Esophagus (tissue), 2 donors: Measurements from ENCODE around the gene BLVRA. TPM values are rescaled to one million over a fixed set of nuclear protein-coding genes. Genes with fewer than 3 reads are reported as not detected.
"Not testable (repeated sequence)": the region's sequence is repeated elsewhere in the genome, so short reads cannot be mapped to it uniquely, and the experiment has no call there.

Experiments used
- H3K27ac ChIP-seq, 2 donors: one replicate each; pipeline ENCODE4 v1.5.1; 2013; ENCODE audit warnings: low read depth in 2 of 2, mild to moderate bottlenecking in 2 of 2, inconsistent platforms in 1 of 2, low read length in 1 of 2, moderate library complexity in 1 of 2
- H3K27me3 ChIP-seq, 2 donors: one replicate each; pipeline ENCODE4 v1.6.1; 2013; ENCODE audit warnings: low read length in 2 of 2, control low read depth in 1 of 2, mild to moderate bottlenecking in 1 of 2; ENCODE audit not compliant: insufficient read depth in 2 of 2, control insufficient read depth in 1 of 2
- H3K36me3 ChIP-seq, 2 donors: one replicate each; pipeline ENCODE4 v1.6.1; 2013; ENCODE audit warnings: low read length in 1 of 2; ENCODE audit not compliant: control insufficient read depth in 2 of 2, insufficient read depth in 2 of 2
- H3K4me1 ChIP-seq, 2 donors: one replicate each; pipeline ENCODE4 v1.6.1; 2013; ENCODE audit warnings: low read length in 1 of 2; ENCODE audit not compliant: control insufficient read depth in 2 of 2, insufficient read depth in 2 of 2
- H3K4me3 ChIP-seq, 2 donors: one replicate each; pipeline ENCODE4 v1.5.1; 2013; ENCODE audit warnings: low read length in 2 of 2, mild to moderate bottlenecking in 2 of 2, low read depth in 1 of 2, moderate library complexity in 1 of 2
- H3K9me3 ChIP-seq, 2 donors: one replicate each; pipeline ENCODE4 v1.6.1; 2013; ENCODE audit warnings: mild to moderate bottlenecking in 2 of 2, low read depth in 1 of 2, low read length in 1 of 2, moderate library complexity in 1 of 2; ENCODE audit not compliant: control insufficient read depth in 2 of 2, insufficient read depth in 1 of 2
- WGBS, 2 donors: extraction: QIAGEN DNeasy Blood & Tissue Kit; methylation state at CpG; one replicate each; pipeline ENCODE4 v1.1.7; 2013; 5-methylcytosine and 5-hydroxymethylcytosine counted together
- polyA plus RNA-seq, 2 donors: library from polyadenylated mRNA; stranded (reverse); fragments of 200-250 nt; gene quantifications; one replicate each; pipeline ENCODE4 v1.2.3, GENCODE V29; 2013
- donor health status: healthy with polysubstance abuse.
- donor health status: Bipolar disorder and iron deficiency.

Gene BLVRA
- polyA plus RNA-seq, 2 donors: 58.5 to 87.5 TPM

DNA sequence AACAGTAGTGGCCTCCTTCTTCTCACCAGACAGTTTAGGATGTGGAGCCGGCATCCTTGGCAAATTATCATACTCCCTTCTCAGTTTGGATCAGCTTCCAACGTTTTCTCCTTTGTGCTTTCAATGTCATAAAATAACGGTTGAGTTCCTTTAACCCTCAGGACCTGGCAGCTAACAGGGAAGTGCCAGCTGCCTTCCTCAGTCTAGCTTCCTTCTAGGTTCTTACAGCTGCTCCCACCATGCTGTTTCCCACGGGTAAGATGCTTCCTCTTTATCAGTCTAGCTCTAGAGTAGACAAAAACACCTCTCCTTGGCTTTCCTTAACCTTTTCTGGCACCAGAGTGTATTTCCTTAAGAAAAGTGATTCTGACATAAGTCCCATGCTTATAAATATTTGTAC lies 33.2 kb downstream of the BLVRA start:
- no peak overlapping the region for H3K27ac ChIP-seq

DNA sequence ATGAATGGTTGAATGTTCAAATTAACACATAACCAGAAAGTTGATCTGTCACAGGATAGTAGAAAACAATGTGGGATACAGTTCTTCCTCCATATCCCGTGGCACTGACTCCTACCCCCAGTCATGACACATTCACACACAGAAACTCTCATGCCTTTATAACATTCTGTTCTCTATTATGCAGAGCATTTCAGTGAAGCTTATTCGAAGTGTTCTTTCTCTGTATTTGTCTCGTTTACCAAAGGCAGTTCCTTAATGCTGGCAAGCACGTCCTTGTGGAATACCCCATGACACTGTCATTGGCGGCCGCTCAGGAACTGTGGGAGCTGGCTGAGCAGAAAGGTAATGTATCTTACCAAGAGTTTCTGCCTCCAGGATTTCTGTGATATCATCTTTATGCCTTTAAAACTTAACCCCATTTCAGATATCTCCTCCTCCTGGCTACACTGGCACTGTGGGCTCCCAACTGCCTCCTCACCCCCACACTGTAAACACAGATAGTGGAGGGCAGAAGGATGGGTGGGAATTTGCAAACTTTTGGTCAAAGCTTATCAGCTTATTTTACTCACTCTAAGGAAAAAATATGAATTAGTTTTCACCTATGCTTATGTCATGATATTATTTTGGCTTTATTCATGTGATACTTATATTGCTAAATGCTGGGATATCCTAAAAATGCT lies 34.1 kb downstream of the BLVRA start:
- H3K27me3 ChIP-seq: no peaks in the 10 kb centered on the region
- 80 to 85% methylated on average over 6 of the region's 6 CpGs for WGBS, 2 donors
- H3K36me3 ChIP-seq: peaks cover 0 to 17% of the 10 kb centered on the region in 2 donors
- no peak overlapping the region for H3K27ac ChIP-seq
- peaks cover 0 to 4% of the 10 kb centered on the region in 2 donors for H3K4me1 ChIP-seq
- H3K9me3 ChIP-seq: peaks cover 0 to 3% of the 10 kb centered on the region in 2 donors
- no peak overlapping the region for H3K4me3 ChIP-seq

More for the DNA sequence above, 33.2 kb downstream of the BLVRA start:
- H3K36me3 ChIP-seq: peaks cover 0 to 18% of the 10 kb centered on the region in 2 donors
- 25 to 33% methylated on average over 4 of the region's 4 CpGs for whole genome bisulfite sequencing, 2 donors
- peaks cover 0 to 4% of the 10 kb centered on the region in 2 donors for H3K4me1 ChIP-seq
- H3K27me3 ChIP-seq: no peaks in the 10 kb centered on the region
- H3K9me3 ChIP-seq: peaks cover 0 to 3% of the 10 kb centered on the region in 2 donors
- no peak overlapping the region for H3K4me3 ChIP-seq

DNA sequence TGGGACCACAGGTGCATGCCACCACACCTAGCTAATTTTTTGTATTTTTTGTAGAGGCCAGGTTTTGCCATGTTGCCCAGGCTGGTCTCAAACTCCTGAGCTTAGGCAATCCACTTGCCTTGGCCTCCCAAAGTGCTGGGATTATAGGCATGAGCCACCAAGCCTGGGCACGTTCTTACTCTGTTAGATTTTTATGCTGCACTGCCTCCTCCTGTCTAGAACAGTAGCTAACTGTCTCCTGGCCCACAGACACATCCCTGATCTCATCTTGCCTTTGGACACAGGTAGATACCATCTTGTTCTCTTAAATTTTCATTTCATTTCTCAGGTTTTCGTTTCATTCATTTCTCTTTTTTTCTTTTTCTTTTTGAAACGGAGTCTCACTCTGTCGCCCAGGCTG lies 41.1 kb downstream of the BLVRA start:
- H3K4me1 ChIP-seq: no peaks in the 10 kb centered on the region
- H3K9me3 ChIP-seq: no peaks in the 10 kb centered on the region
- no peak overlapping the region for H3K27ac ChIP-seq
- WGBS, 2 donors: 83 to 87% methylated on average over 4 of the region's 4 CpGs
- H3K27me3 ChIP-seq: no peaks in the 10 kb centered on the region
- H3K4me3 ChIP-seq: no peak overlapping the region
- H3K36me3 ChIP-seq: peaks cover 0 to 16% of the 10 kb centered on the region in 2 donors

DNA sequence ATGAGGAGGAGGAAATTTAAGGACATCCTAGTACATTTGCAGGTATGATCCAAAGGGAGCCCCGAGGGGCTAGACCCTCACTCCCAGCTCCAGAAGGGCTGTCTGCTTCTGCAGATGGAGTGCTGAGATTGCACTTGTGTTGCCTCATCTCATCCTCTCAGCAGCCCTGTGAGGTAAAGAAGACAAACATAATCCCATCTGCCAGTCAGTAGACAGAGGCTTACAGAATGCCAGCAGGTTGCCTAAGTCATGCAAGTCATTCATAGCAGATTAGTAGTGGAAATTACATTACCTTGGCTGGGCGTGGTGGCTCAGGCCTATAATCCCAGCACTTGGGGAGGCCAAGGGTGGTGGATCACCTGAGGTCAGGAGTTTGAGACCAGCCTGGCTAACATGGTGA lies 45.4 kb downstream of the BLVRA start:
- H3K9me3 ChIP-seq: no peaks in the 10 kb centered on the region
- H3K27ac ChIP-seq: no peak overlapping the region
- WGBS, 2 donors: 85 to 86% methylated on average over 2 of the region's 2 CpGs
- H3K36me3 ChIP-seq: peaks cover 0 to 31% of the 10 kb centered on the region in 2 donors
- no peaks in the 10 kb centered on the region for H3K4me1 ChIP-seq
- no peaks in the 10 kb centered on the region for H3K27me3 ChIP-seq
- H3K4me3 ChIP-seq: no peak overlapping the region

DNA sequence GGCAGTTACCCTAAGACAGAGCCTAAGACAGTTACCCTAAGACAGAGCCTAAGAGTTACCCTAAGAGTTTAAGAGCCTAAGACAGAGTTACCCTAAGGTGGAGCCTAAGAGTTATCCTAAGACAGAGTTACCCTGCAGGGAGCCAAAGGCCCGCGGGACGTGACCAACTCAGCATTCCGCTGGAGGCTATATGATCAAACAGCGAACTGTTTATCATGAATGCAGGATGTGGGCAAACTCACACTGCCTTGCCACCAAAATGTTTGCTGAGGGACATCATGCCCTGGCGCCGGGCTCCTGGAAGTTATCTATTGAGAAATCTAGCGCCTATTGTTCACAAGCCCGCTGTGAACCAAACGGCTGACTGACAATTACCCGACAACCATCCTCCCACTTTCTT lies 49.9 kb downstream of the BLVRA start:
- WGBS, 2 donors: 85 to 89% methylated on average over 11 of the region's 11 CpGs
- no peak overlapping the region for H3K4me3 ChIP-seq
- H3K9me3 ChIP-seq: no peaks in the 10 kb centered on the region
- H3K4me1 ChIP-seq: no peaks in the 10 kb centered on the region
- peaks cover 0 to 24% of the 10 kb centered on the region in 2 donors for H3K36me3 ChIP-seq
- H3K27ac ChIP-seq: no peak overlapping the region
- H3K27me3 ChIP-seq: no peaks in the 10 kb centered on the region

DNA sequence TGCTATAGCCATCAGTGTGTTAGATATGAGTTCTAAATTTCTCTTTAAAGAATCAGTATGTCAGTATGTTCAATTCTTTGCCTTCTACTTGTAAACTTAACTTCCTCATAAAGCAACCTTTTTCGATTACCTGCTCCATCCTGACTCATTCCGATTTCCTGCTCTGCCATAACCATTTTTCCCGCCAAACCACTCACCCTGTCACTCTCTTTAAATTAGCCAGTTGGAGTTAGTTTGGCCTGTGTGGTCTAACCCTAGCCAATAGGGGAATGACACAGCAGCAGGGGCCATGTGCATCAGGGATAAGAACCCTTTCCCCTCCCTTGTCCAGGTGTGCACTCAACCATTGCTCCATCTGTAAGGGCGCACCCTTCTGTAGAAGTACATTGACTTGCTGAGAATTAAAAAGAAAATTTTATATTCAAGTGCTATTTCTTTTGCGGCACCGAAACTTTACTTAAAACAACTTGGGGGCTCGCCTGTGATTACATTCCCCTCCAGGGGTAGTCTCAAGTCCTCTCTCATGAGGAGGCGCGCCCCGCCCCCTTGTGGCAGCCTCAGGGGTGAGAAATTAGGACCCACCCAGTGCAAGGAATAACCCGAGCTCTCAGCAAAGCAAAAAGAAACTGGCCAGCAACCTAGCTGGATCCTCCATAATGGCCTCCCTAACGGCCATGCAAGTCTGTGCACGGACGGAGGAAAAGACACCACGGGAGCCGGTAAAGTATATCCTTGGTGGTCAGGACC lies 51.9 kb downstream of the BLVRA start:
- not testable (repeated sequence) for H3K27ac ChIP-seq, H3K4me1 ChIP-seq, H3K4me3 ChIP-seq, H3K27me3 ChIP-seq, H3K9me3 ChIP-seq
- peaks cover 0 to 12% of the 10 kb centered on the region in 2 donors for H3K36me3 ChIP-seq
- 83 to 85% methylated on average over 16 of the region's 16 CpGs for WGBS, 2 donors

DNA sequence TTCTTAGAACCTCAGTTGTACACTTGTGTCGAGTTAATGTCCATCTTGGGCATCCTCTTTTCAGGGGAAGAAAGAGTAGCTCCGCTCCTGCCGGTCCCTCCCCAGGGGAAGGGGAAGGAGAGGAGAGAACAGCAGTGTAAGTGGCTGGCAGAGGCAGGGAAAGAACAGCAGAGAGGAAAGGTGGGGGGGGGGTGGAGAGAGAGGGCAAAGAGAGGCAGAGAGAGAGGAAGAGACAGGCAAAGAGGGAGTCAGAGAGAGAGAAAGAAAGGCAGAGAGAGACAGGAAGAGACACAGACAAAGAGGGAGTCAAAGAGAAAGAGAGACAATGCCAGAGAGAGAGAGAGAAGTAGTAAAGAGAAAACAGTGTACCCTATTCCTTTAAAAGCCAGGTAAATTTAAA lies 56.9 kb downstream of the BLVRA start:
- no peaks in the 10 kb centered on the region for H3K27me3 ChIP-seq
- H3K4me1 ChIP-seq: no peaks in the 10 kb centered on the region
- H3K9me3 ChIP-seq: no peaks in the 10 kb centered on the region
- no peak overlapping the region for H3K4me3 ChIP-seq
- 58 to 79% methylated on average over 3 of the region's 3 CpGs for WGBS, 2 donors
- no peaks in the 10 kb centered on the region for H3K36me3 ChIP-seq
- H3K27ac ChIP-seq: no peak overlapping the region

DNA sequence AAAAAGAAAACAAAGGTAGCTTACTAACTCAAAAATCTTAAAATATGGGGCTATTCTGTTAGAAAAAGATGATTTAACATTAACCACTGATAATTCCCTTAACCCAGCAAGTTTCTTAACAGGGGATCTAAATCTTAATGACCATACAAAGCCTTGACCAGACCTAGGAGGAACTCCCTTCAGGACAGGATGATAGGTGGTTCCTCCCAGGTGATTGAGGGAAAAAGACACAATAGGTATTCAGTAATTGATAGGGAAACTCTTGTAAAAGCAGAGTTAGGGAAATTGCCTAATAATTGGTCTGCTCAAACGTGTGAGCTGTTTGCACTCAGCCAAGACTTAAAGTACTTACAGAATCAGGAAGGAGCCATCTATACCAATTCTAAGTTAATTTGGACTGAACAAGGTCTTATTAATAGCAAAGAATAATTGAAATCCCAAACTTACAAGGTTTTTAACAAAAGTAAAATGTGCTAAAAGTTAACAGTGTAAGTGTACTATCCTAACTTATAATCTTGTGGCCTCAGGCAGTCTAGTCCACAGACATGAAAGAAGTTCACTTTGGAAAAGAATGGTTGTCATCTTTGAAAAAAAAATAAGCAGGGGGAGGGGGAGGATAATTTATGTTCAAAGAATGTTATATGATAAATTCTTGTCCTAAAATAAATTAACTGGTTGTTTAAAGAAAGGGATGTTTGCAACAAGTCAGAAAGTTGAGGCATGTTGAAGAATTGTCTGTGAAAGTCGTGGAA lies 57.7 kb downstream of the BLVRA start:
- H3K27ac ChIP-seq, H3K4me1 ChIP-seq, H3K4me3 ChIP-seq, H3K9me3 ChIP-seq, H3K36me3 ChIP-seq, H3K27me3 ChIP-seq: not testable (repeated sequence)
- WGBS, 2 donors: 51 to 60% methylated on average over 2 of the region's 2 CpGs

DNA sequence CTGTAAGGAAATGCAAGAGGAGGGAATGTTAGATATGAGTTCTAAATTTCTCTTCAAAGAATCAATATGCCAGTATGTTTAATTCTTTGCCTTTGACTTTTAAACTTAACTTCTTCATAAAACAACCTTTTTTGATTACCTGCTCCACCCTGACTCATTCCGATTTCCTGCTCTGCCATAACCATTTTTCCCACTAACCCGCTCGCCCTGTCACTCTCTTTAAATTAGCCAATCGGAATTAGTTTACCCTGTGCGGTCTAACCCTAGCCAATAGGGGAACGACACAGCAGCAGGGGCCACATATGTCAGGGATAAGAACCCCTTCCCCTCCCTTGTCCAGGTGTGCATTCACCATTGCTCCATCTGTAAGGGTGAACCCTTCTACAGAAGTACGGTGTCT lies 64.9 kb downstream of the BLVRA start:
- not testable (repeated sequence) for H3K9me3 ChIP-seq, H3K27ac ChIP-seq, H3K27me3 ChIP-seq, H3K36me3 ChIP-seq, H3K4me1 ChIP-seq, H3K4me3 ChIP-seq
- WGBS, 2 donors: 93 to 95% methylated on average over 7 of the region's 7 CpGs
